Neuronal stem cell (in vitro differentiated cells): ENCODE data around the gene SMPD3.
A peak's percentile ranks its signal among the peaks of the same experiment; 100 is the strongest.

Experiments used
- DNase-seq: peaks from one replicate; pipeline ENCODE4 v3.0.0-alpha.2; 2013; ENCODE audit warnings: low spot score
- H2AFZ ChIP-seq: one replicate; pipeline ENCODE4 v1.6.1; 2013; ENCODE audit warnings: mild to moderate bottlenecking, low read length, inconsistent platforms
- H2AK5ac ChIP-seq: 2 replicates; pipeline ENCODE4 v1.6.1; 2013; ENCODE audit warnings: low read depth, mild to moderate bottlenecking, inconsistent platforms, low read length, moderate library complexity, mixed read lengths
- H2BK120ac ChIP-seq: 2 replicates; pipeline ENCODE4 v1.6.1; 2013; ENCODE audit warnings: low read depth, mild to moderate bottlenecking, inconsistent platforms, low read length, moderate library complexity, mixed read lengths
- H2BK12ac ChIP-seq: one replicate; pipeline ENCODE4 v1.6.1; 2013; ENCODE audit warnings: low read length, inconsistent platforms
- H2BK15ac ChIP-seq: 2 replicates; pipeline ENCODE4 v1.6.1; 2013; ENCODE audit warnings: mild to moderate bottlenecking, low read length, inconsistent platforms, mixed read lengths
- H2BK5ac ChIP-seq: one replicate; pipeline ENCODE4 v1.6.1; 2013; ENCODE audit warnings: inconsistent platforms, mild to moderate bottlenecking, low read length, moderate library complexity
- H3K14ac ChIP-seq: one replicate; pipeline ENCODE4 v1.6.1; 2013; ENCODE audit warnings: low read length, inconsistent platforms
- H3K18ac ChIP-seq: 2 replicates; pipeline ENCODE4 v1.6.1; 2013; ENCODE audit warnings: low read length, inconsistent platforms
- H3K23ac ChIP-seq: 2 replicates; pipeline ENCODE4 v1.6.1; 2013; ENCODE audit warnings: low read depth, mild to moderate bottlenecking, mixed read lengths, low read length, inconsistent platforms; ENCODE audit not compliant: poor library complexity
- H3K27ac ChIP-seq: replicated peaks from 3 replicates; pipeline ENCODE4 v1.5.1; 2013; ENCODE audit warnings: low read length, inconsistent platforms
- H3K27me3 ChIP-seq, 3 experiments: 2 replicates each; pipeline ENCODE4 v1.6.1; 2013; ENCODE audit warnings: low read length in 3 of 3, mild to moderate bottlenecking in 2 of 3, inconsistent platforms in 1 of 3, low read depth in 1 of 3, mixed read lengths in 1 of 3, moderate library complexity in 1 of 3; ENCODE audit not compliant: control insufficient read depth in 3 of 3, insufficient read depth in 3 of 3
- H3K36me3 ChIP-seq, 2 donors: replicated peaks in 1 of 2; 2 replicates each; pipeline ENCODE4 v1.6.1; 2013; ENCODE audit warnings: low read length in 2 of 2; ENCODE audit not compliant: control insufficient read depth in 2 of 2, insufficient read depth in 2 of 2
- H3K4ac ChIP-seq: 2 replicates; pipeline ENCODE4 v1.6.1; 2013; ENCODE audit warnings: inconsistent platforms, mild to moderate bottlenecking, low read length, moderate library complexity
- H3K4me1 ChIP-seq, 2 donors: 1 replicate in 1 of 2; 2 replicates in 1 of 2; pipeline ENCODE4 v1.6.1; 2013; ENCODE audit warnings: low read length in 2 of 2, low read depth in 1 of 2; ENCODE audit not compliant: control insufficient read depth in 2 of 2, insufficient read depth in 1 of 2
- H3K4me2 ChIP-seq: one replicate; pipeline ENCODE4 v1.6.1; 2013; ENCODE audit warnings: mild to moderate bottlenecking, low read length, inconsistent platforms; ENCODE audit not compliant: insufficient read depth, poor library complexity, severe bottlenecking
- H3K4me3 ChIP-seq, 2 donors: 2 replicates each; pipeline ENCODE4 v1.5.1; 2013; ENCODE audit warnings: low read length in 2 of 2, mild to moderate bottlenecking in 2 of 2, inconsistent platforms in 1 of 2, moderate library complexity in 1 of 2
- H3K79me1 ChIP-seq: one replicate; pipeline ENCODE4 v1.6.1; 2013; ENCODE audit warnings: low read depth, mild to moderate bottlenecking, inconsistent platforms, low read length, moderate library complexity
- H3K9ac ChIP-seq: one replicate; pipeline ENCODE4 v1.6.1; 2013; ENCODE audit warnings: mild to moderate bottlenecking, low read depth, low read length, inconsistent platforms; ENCODE audit not compliant: poor library complexity
- H3K9me3 ChIP-seq, 2 donors: replicated peaks in 1 of 2; 2 replicates each; pipeline versions ENCODE3 to v1.6.1; 2013; ENCODE audit warnings: low read length in 2 of 2, mild to moderate bottlenecking in 2 of 2, inconsistent platforms in 1 of 2, low read depth in 1 of 2, mixed read lengths in 1 of 2, moderate library complexity in 1 of 2; ENCODE audit not compliant: control insufficient read depth in 2 of 2, insufficient read depth in 1 of 2
- H4K8ac ChIP-seq: one replicate; pipeline ENCODE4 v1.6.1; 2013; ENCODE audit warnings: low read depth, mild to moderate bottlenecking, inconsistent platforms, low read length, moderate library complexity
- H4K91ac ChIP-seq: one replicate; pipeline ENCODE4 v1.6.1; 2013; ENCODE audit warnings: low read length, low read depth, mild to moderate bottlenecking, inconsistent platforms; ENCODE audit not compliant: poor library complexity
- WGBS, 2 donors: extraction: QIAGEN DNeasy Blood & Tissue Kit; methylation state at CpG; one replicate each; pipeline ENCODE4 v1.1.7; 2013; ENCODE audit warnings: missing lambda C conversion rate in 2 of 2, mixed read lengths in 1 of 2; ENCODE audit not compliant: insufficient read length in 2 of 2, insufficient replicate concordance in 1 of 2; ENCODE audit errors: extremely low coverage in 2 of 2; 5-methylcytosine and 5-hydroxymethylcytosine counted together

The SMPD3 gene

GRCh38 chr16:68356919-68357286 lies 91.4 kb downstream of the SMPD3 start:
- Histone ChIP-seq H3K36me3 (peaks cover 35 to 69% of the 10 kb centered on the region in 2 donors), H3K27me3 (no peaks in the 10 kb centered on the region)
- no peak for DNase-seq

GRCh38 chr16:68356249-68356918 lies 91.9 kb downstream of the SMPD3 start:
- Histone ChIP-seq H3K4me2 (no peak overlapping the region), H2AK5ac (no peak overlapping the region), H2BK15ac (no peak overlapping the region), H3K36me3 (peaks cover 40 to 74% of the 10 kb centered on the region in 2 donors), H3K23ac (no peak overlapping the region), H3K14ac (no peak overlapping the region), H3K9me3 (no peaks in the 10 kb centered on the region), H3K79me1 (peaks cover 3% of the 10 kb centered on the region), H2BK12ac (no peak overlapping the region), H3K9ac (no peak overlapping the region), H4K8ac (no peak overlapping the region), H3K27me3 (no peaks in the 10 kb centered on the region), H3K27ac (no peak overlapping the region), H2AFZ (no peak overlapping the region), H3K18ac (no peak overlapping the region), H3K4me1 (no peaks in the 10 kb centered on the region), H3K4ac (no peak overlapping the region), H2BK120ac (no peak overlapping the region), H3K4me3 (no peak overlapping the region), H4K91ac (no peak overlapping the region), H2BK5ac (no peak overlapping the region)
- no peak for DNase-seq
- WGBS, 2 donors: no CpG with 5 or more reads among the region's 28 CpGs

More at GRCh38 chr16:68356919-68357286, 91.4 kb downstream of the SMPD3 start:
- no CpG with 5 or more reads among the region's 5 CpGs for WGBS, 2 donors
- H3K27ac ChIP-seq: no peak overlapping the region
- no peak overlapping the region for H3K4me2 ChIP-seq
- no peak overlapping the region for H2BK5ac ChIP-seq
- H3K23ac ChIP-seq: no peak overlapping the region
- no peak overlapping the region for H2BK15ac ChIP-seq
- H3K4me1 ChIP-seq: no peaks in the 10 kb centered on the region
- no peak overlapping the region for H2BK120ac ChIP-seq
- no peak overlapping the region for H4K91ac ChIP-seq
- peaks cover 3% of the 10 kb centered on the region for H3K79me1 ChIP-seq
- no peak overlapping the region for H4K8ac ChIP-seq
- H2BK12ac ChIP-seq: no peak overlapping the region
- no peak overlapping the region for H3K9ac ChIP-seq
- no peak overlapping the region for H2AFZ ChIP-seq
- no peak overlapping the region for H3K18ac ChIP-seq
- H3K14ac ChIP-seq: no peak overlapping the region
- no peak overlapping the region for H3K4me3 ChIP-seq
- no peak overlapping the region for H2AK5ac ChIP-seq
- no peaks in the 10 kb centered on the region for H3K9me3 ChIP-seq
- no peak overlapping the region for H3K4ac ChIP-seq

- Histone ChIP-seq H2AK5ac (no peak overlapping the region), H2AFZ (no peak overlapping the region), H2BK120ac (no peak overlapping the region), H3K4me1 (no peaks in the 10 kb centered on the region), H3K4me2 (no peak overlapping the region), H4K91ac (no peak overlapping the region), H3K4me3 (peak overlapping the region in 1 of 2 donors; percentile 35), H2BK15ac (no peak overlapping the region), H3K27ac (no peak overlapping the region), H3K79me1 (peaks cover 2% of the 10 kb centered on the region), H4K8ac (peak overlapping the region; percentile 24), H3K27me3 (no peaks in the 10 kb centered on the region), H2BK12ac (no peak overlapping the region), H3K14ac (no peak overlapping the region), H3K23ac (no peak overlapping the region), H3K36me3 (peaks cover 40 to 81% of the 10 kb centered on the region in 2 donors), H3K4ac (no peak overlapping the region), H3K9ac (no peak overlapping the region), H2BK5ac (peak overlapping the region; percentile 53), H3K18ac (no peak overlapping the region), H3K9me3 (no peaks in the 10 kb centered on the region)
- no CpG with 5 or more reads among the region's 28 CpGs for WGBS, 2 donors
- DNase-seq: no peak
Observed at GRCh38 chr16:68355447-68356248, 92.7 kb downstream of the SMPD3 start.

- no peak overlapping the region for H2BK15ac ChIP-seq
- no peak overlapping the region for H4K8ac ChIP-seq
- H3K23ac ChIP-seq: peak overlapping the region; percentile 27
- peaks cover 40 to 90% of the 10 kb centered on the region in 2 donors for H3K36me3 ChIP-seq
- H2BK5ac ChIP-seq: no peak overlapping the region
- no peak overlapping the region for H4K91ac ChIP-seq
- H3K79me1 ChIP-seq: peaks cover 2% of the 10 kb centered on the region
- no peaks in the 10 kb centered on the region for H3K27me3 ChIP-seq
- no peak overlapping the region for H2AK5ac ChIP-seq
- no peak overlapping the region for H3K14ac ChIP-seq
- H3K4me2 ChIP-seq: no peak overlapping the region
- H3K9me3 ChIP-seq: no peaks in the 10 kb centered on the region
- H3K9ac ChIP-seq: peak overlapping the region; percentile 7
- no peak overlapping the region for H2BK12ac ChIP-seq
- no peak for DNase-seq
- H2BK120ac ChIP-seq: no peak overlapping the region
- no peak overlapping the region for H2AFZ ChIP-seq
- no peak overlapping the region for H3K18ac ChIP-seq
- no peak overlapping the region for H3K4me3 ChIP-seq
- no CpG with 5 or more reads among the region's 9 CpGs for WGBS, 2 donors
- H3K4ac ChIP-seq: no peak overlapping the region
- H3K4me1 ChIP-seq: no peaks in the 10 kb centered on the region
- H3K27ac ChIP-seq: no peak overlapping the region
Observed at GRCh38 chr16:68354816-68355215, 93.5 kb downstream of the SMPD3 start.
